WTC11 (cell line): ENCODE data around the gene KCNG2.

Experiments used
- CREB1 ChIP-seq: sonication (generic); formaldehyde crosslinking; IDR thresholded peaks from 2 replicates; pipeline ENCODE4 v1.8.0; 2023; ENCODE audit warnings: mild to moderate bottlenecking, missing genetic modification reagents
- CTCF ChIP-seq: fragments of 200-600 bp; IDR thresholded peaks from 2 replicates; pipeline ENCODE4 v1.8.0; 2022; ENCODE audit warnings: antibody characterized with exemption
- E2F5 ChIP-seq: sonication (generic); formaldehyde crosslinking; IDR thresholded peaks from 2 replicates; pipeline ENCODE4 v1.8.1; 2022; ENCODE audit warnings: mild to moderate bottlenecking, moderate library complexity, missing genetic modification reagents
- ETV6 ChIP-seq: sonication (generic); formaldehyde crosslinking; IDR thresholded peaks from 2 replicates; pipeline ENCODE4 v1.8.1; 2022; ENCODE audit warnings: mild to moderate bottlenecking, missing genetic modification reagents
- JAZF1 ChIP-seq: fragments of 250-450 bp; sonication (Bioruptor Pico); IDR thresholded peaks from 2 replicates; pipeline ENCODE4 v1.9.0; 2021; ENCODE audit warnings: moderate library complexity, mild to moderate bottlenecking, inconsistent platforms
- KAT7 ChIP-seq: sonication (generic); formaldehyde crosslinking; IDR thresholded peaks from 2 replicates; pipeline ENCODE4 v1.8.1; 2023; ENCODE audit warnings: missing genetic modification reagents, mild to moderate bottlenecking, borderline replicate concordance
- USF2 ChIP-seq: sonication (generic); formaldehyde crosslinking; IDR thresholded peaks from 2 replicates; pipeline ENCODE4 v1.8.1; 2023; ENCODE audit warnings: mild to moderate bottlenecking, missing genetic modification reagents, moderate library complexity
- ZNF281 ChIP-seq: sonication (generic); formaldehyde crosslinking; IDR thresholded peaks from 2 replicates; pipeline ENCODE4 v1.8.0; 2023; ENCODE audit warnings: mild to moderate bottlenecking, missing genetic modification reagents

GRCh38 chr18:79935098-79935480 lies 137.4 kb downstream of the KCNG2 start:
- TF ChIP-seq USF2 (no peak), E2F5 (no peak), JAZF1 (CRISPR knock-in tag) (no peak), CTCF (no peak), CREB1 (no peak), ZNF281 (CRISPR knock-in tag) (no peak), ETV6 (CRISPR knock-in tag) (no peak), KAT7 (CRISPR knock-in tag) (no peak)
